ENCODE results near the gene DACT1. TPM values are rescaled to one million over a fixed set of nuclear protein-coding genes. Genes with fewer than 3 reads are reported as not detected.

Gene DACT1
- total RNA-seq, 1 experiment from 2014 or later: not detected

DNA sequence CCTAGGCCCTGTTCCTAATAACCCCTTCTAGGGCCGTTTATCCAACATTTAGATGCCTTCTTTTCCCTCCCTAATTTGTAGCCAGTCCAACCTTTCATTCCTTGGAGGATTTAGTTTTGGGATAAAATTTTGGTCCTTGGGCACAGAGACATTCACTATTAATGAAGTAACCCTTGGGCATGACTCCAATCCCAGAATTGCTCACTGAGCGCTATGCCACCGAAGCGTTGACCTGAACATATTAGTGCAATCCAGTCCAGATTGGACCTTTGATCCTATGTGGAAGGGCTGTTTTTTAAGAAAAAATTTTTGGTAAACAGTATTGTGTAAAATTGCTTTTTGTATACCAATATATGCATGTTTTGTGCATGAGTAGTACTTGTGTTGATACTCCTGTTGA lies 10.0 kb downstream of the DACT1 start:
- Histone ChIP-seq H3K9me2 (ENCODE audit: insufficient read depth) (no peaks in the 10 kb centered on the region), H3K9me3 (ENCODE audit: insufficient read depth, low read depth) (no peaks in the 10 kb centered on the region), H3K4me3 (no peak overlapping the region), H3K27ac (no peak overlapping the region), H3K4me1 (replicated peaks; ENCODE audit: insufficient read depth) (no peaks in the 10 kb centered on the region), H3K27me3 (ENCODE audit: insufficient read depth, low read depth) (peaks cover 41% of the 10 kb centered on the region), H4K20me1 (ENCODE audit: insufficient read depth) (no peaks in the 10 kb centered on the region), H3F3A (ENCODE audit: insufficient read depth, low read depth) (no peaks in the 10 kb centered on the region), H3K4me2 (no peak overlapping the region), H2AFZ (no peak overlapping the region), H3K36me3 (ENCODE audit: low read depth) (no peaks in the 10 kb centered on the region), H3K79me2 (ENCODE audit: low read depth) (no peaks in the 10 kb centered on the region)
- TF ChIP-seq EZH2 (IDR thresholded peaks at IDR 0.05; ENCODE audit: low read depth): no peak
- TF ChIP-seq, protein P1, sequence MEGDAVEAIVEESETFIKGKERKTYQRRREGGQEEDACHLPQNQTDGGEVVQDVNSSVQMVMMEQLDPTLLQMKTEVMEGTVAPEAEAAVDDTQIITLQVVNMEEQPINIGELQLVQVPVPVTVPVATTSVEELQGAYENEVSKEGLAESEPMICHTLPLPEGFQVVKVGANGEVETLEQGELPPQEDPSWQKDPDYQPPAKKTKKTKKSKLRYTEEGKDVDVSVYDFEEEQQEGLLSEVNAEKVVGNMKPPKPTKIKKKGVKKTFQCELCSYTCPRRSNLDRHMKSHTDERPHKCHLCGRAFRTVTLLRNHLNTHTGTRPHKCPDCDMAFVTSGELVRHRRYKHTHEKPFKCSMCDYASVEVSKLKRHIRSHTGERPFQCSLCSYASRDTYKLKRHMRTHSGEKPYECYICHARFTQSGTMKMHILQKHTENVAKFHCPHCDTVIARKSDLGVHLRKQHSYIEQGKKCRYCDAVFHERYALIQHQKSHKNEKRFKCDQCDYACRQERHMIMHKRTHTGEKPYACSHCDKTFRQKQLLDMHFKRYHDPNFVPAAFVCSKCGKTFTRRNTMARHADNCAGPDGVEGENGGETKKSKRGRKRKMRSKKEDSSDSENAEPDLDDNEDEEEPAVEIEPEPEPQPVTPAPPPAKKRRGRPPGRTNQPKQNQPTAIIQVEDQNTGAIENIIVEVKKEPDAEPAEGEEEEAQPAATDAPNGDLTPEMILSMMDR (conservative IDR thresholded peaks at IDR 0.05): no peak
- intact Hi-C loops (cut with micrococcal nuclease; ENCODE audit: unreplicated experiment): no loop called here
- BruUV-seq (replicated peaks): no TSS peak
- ChIA-PET CTCF (no interaction called here), POLR2A (ENCODE audit: unreplicated experiment) (no interaction called here)
- no peak for DNase-seq

DNA sequence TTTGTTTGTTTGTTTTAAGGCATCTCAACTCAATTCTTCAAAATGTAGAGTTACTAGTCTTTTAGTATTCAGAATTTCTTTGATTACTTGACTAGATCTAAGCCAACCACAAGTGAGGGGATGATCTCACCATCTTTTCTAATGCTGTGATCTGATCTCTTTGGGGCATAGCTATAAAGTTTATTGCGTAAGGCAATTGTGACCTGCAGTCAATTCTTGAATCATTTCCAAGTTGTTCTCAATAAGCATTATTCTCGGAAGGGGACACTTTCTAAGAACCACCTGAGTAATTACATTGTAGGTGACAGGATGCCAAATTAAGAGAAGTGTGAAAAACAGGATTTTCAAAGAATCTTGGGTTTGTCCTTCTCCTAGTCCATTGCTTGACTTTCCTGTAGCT lies 13.1 kb downstream of the DACT1 start:
- Histone ChIP-seq H3K4me2 (no peak overlapping the region), H2AFZ (no peak overlapping the region), H3K27me3 (ENCODE audit: insufficient read depth, low read depth) (peaks cover 19% of the 10 kb centered on the region; the same call in 1 of the 2 replicates), H3F3A (ENCODE audit: insufficient read depth, low read depth) (no peaks in the 10 kb centered on the region), H3K4me1 (replicated peaks; ENCODE audit: insufficient read depth) (no peaks in the 10 kb centered on the region), H3K4me3 (no peak overlapping the region), H3K79me2 (ENCODE audit: low read depth) (no peaks in the 10 kb centered on the region), H3K9me2 (ENCODE audit: insufficient read depth) (no peaks in the 10 kb centered on the region), H3K36me3 (ENCODE audit: low read depth) (no peaks in the 10 kb centered on the region), H3K27ac (no peak overlapping the region), H3K9me3 (ENCODE audit: insufficient read depth, low read depth) (no peaks in the 10 kb centered on the region), H4K20me1 (ENCODE audit: insufficient read depth) (no peaks in the 10 kb centered on the region)
- intact Hi-C loops (cut with micrococcal nuclease; ENCODE audit: unreplicated experiment): no loop called here
- TF ChIP-seq EZH2 (IDR thresholded peaks at IDR 0.05; ENCODE audit: low read depth): no peak
- ChIA-PET CTCF (no interaction called here), POLR2A (ENCODE audit: unreplicated experiment) (interaction anchor here (0.6 to 0.7 kb wide), 2 partner anchors 415 to 958 kb away, joined by 3 to 6 read pairs; no protein-coding TSS in a partner anchor)
- no peak for DNase-seq
- no TSS peak for BruUV-seq (replicated peaks)

DNA sequence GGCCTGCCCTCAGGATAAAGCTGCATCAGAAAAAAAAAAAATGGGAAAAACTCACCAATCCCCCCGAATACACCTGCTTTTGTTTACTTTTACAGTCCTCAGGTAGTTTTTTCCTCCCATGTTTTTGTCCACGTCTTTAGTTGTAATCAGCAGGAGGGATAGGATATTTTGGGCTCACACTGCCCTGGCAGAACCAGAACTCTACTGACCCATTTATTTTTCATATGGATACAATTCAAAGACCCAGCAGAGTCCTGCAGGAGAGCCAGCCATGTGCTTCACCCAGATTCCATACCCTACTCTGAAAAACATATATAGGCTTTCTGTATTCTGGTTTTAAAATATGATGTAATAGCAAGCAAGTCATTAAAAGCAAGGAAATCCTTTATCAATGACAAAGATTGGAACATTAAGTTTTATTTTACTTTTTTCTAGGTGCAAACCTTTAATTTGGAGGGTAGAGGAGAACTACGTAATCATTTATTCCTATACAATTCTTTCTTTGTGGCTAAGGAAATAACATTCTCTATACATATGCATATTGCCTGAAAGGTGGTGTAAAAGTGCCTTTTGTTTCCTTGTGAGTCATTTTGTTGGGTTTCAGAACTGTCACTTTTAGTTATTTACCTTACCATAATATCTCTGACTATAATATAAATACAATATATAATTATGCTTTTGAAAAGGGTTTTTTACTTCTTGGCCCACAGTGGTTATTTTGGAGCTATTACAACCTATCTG lies 19.1 kb downstream of the DACT1 start:
- CTCF ChIA-PET: no interaction called here
- no peaks in the 10 kb centered on the region for H3F3A ChIP-seq (ENCODE audit: insufficient read depth, low read depth)
- no peaks in the 10 kb centered on the region for H3K4me1 ChIP-seq (replicated peaks; ENCODE audit: insufficient read depth)
- H3K4me2 ChIP-seq: no peak overlapping the region
- no peak for TF ChIP-seq EZH2 (IDR thresholded peaks at IDR 0.05; ENCODE audit: low read depth)
- TF ChIP-seq, protein P1 (conservative IDR thresholded peaks at IDR 0.05): no peak
- H3K27ac ChIP-seq: no peak overlapping the region
- no peaks in the 10 kb centered on the region for H3K79me2 ChIP-seq (ENCODE audit: low read depth)
- H3K36me3 ChIP-seq (ENCODE audit: low read depth): no peaks in the 10 kb centered on the region
- DNase-seq: no peak
- H3K9me2 ChIP-seq (ENCODE audit: insufficient read depth): no peaks in the 10 kb centered on the region; the same call in 1 of the 2 replicates
- POLR2A ChIA-PET (ENCODE audit: unreplicated experiment): no interaction called here
- BruUV-seq (replicated peaks): no TSS peak
- H3K9me3 ChIP-seq (ENCODE audit: insufficient read depth, low read depth): no peaks in the 10 kb centered on the region; the same call in 1 of the 2 replicates
- no peak overlapping the region for H3K4me3 ChIP-seq
- H2AFZ ChIP-seq: no peak overlapping the region
- H4K20me1 ChIP-seq (ENCODE audit: insufficient read depth): no peaks in the 10 kb centered on the region
- H3K27me3 ChIP-seq (ENCODE audit: insufficient read depth, low read depth): peaks cover 7% of the 10 kb centered on the region; the same call in 1 of the 2 replicates
- intact Hi-C loops (cut with micrococcal nuclease; ENCODE audit: unreplicated experiment): no loop called here

All from PC-9 (cell line).